ENCODE measurements around the gene CXCL3. TPM values are rescaled to one million over a fixed set of nuclear protein-coding genes. Genes with fewer than 3 reads are reported as not detected.
"Not testable (repeated sequence)": the region's sequence is repeated elsewhere in the genome, so short reads cannot be mapped to it uniquely, and the experiment has no call there.

Gene CXCL3
- total RNA-seq, 2 experiments from 2014 or later, result not detected

GRCh38 chr4:74081035-74081434 is 42.5 kb upstream of the CXCL3 start:
- no peak for TF ChIP-seq CTCF (IDR thresholded peaks at IDR 0.05)
- CTCF ChIA-PET, result no interaction called here
- ATAC-seq (no peak), DNase-seq (no peak)
- no peaks in the 10 kb centered on the region for H3K36me3 Mint-ChIP-seq (ENCODE audit: low read depth)
- no peaks in the 10 kb centered on the region for H3K4me1 Mint-ChIP-seq (ENCODE audit: low read depth)
- no peak overlapping the region for H3K27ac Mint-ChIP-seq
- POLR2A ChIA-PET, result no interaction called here
- no peaks in the 10 kb centered on the region for H3K9me3 Mint-ChIP-seq
- no peak overlapping the region for H3K4me3 Mint-ChIP-seq
- intact Hi-C loops (cut with micrococcal nuclease), result no loop called here
- peaks cover 7% of the 10 kb centered on the region for H3K27me3 Mint-ChIP-seq

- H3K9me3 Mint-ChIP-seq; H3K4me1 Mint-ChIP-seq (ENCODE audit: low read depth); H3K27me3 Mint-ChIP-seq; intact Hi-C loops (cut with micrococcal nuclease); H3K36me3 Mint-ChIP-seq (ENCODE audit: low read depth); POLR2A ChIA-PET; H3K4me3 Mint-ChIP-seq; ATAC-seq; H3K27ac Mint-ChIP-seq; CTCF ChIA-PET; DNase-seq: not testable (repeated sequence)
These were observed 41.9 kb upstream of the CXCL3 start for GRCh38 chr4:74080351-74080750.

GRCh38 chr4:74079024-74079423 is 40.5 kb upstream of the CXCL3 start:
- H3K9me3 Mint-ChIP-seq; DNase-seq; H3K27ac Mint-ChIP-seq; H3K4me3 Mint-ChIP-seq; ATAC-seq; H3K36me3 Mint-ChIP-seq (ENCODE audit: low read depth); H3K4me1 Mint-ChIP-seq (ENCODE audit: low read depth); intact Hi-C loops (cut with micrococcal nuclease); H3K27me3 Mint-ChIP-seq; POLR2A ChIA-PET; CTCF ChIA-PET: not testable (repeated sequence)

GRCh38 chr4:74073358-74073757 is 34.9 kb upstream of the CXCL3 start:
- DNase-seq (no peak), ATAC-seq (no peak)
- no peak for TF ChIP-seq CTCF (IDR thresholded peaks at IDR 0.05)
- Mint-ChIP-seq H3K27ac (no peak overlapping the region), H3K36me3 (ENCODE audit: low read depth) (no peaks in the 10 kb centered on the region), H3K27me3 (peaks cover 2% of the 10 kb centered on the region), H3K4me1 (ENCODE audit: low read depth) (no peaks in the 10 kb centered on the region), H3K9me3 (no peaks in the 10 kb centered on the region), H3K4me3 (no peak overlapping the region)
- POLR2A ChIA-PET, result no interaction called here
- CTCF ChIA-PET, result no interaction called here
- intact Hi-C loops (cut with micrococcal nuclease), result no loop called here

GRCh38 chr4:74072739-74073138 is 34.2 kb upstream of the CXCL3 start:
- no peak for ATAC-seq
- peaks cover 2% of the 10 kb centered on the region for H3K27me3 Mint-ChIP-seq
- H3K9me3 Mint-ChIP-seq, result no peaks in the 10 kb centered on the region
- no peak for TF ChIP-seq CTCF (IDR thresholded peaks at IDR 0.05)
- DNase-seq, result no peak
- ChIA-PET POLR2A (no interaction called here), CTCF (no interaction called here)
- H3K27ac Mint-ChIP-seq, result no peak overlapping the region
- no peaks in the 10 kb centered on the region for H3K4me1 Mint-ChIP-seq (ENCODE audit: low read depth)
- intact Hi-C loops (cut with micrococcal nuclease), result no loop called here
- H3K4me3 Mint-ChIP-seq, result no peak overlapping the region
- H3K36me3 Mint-ChIP-seq (ENCODE audit: low read depth), result no peaks in the 10 kb centered on the region

- DNase-seq (no peak), ATAC-seq (no peak)
- no peaks in the 10 kb centered on the region for H3K9me3 Mint-ChIP-seq
- intact Hi-C loops (cut with micrococcal nuclease), result no loop called here
- H3K27me3 Mint-ChIP-seq, result no peaks in the 10 kb centered on the region
- H3K36me3 Mint-ChIP-seq (ENCODE audit: low read depth), result no peaks in the 10 kb centered on the region
- no peak overlapping the region for H3K27ac Mint-ChIP-seq
- ChIA-PET POLR2A (no interaction called here), CTCF (no interaction called here)
- H3K4me1 Mint-ChIP-seq (ENCODE audit: low read depth), result no peaks in the 10 kb centered on the region
- no peak overlapping the region for H3K4me3 Mint-ChIP-seq
- TF ChIP-seq CTCF (IDR thresholded peaks at IDR 0.05), result no peak
These were observed 29.1 kb upstream of the CXCL3 start for GRCh38 chr4:74067586-74067985.
